ENCODE data around the gene ANKRD63. TPM values are rescaled to one million over a fixed set of nuclear protein-coding genes. Genes with fewer than 3 reads are reported as not detected.

The ANKRD63 gene
- total RNA-seq, 1 donor from 2014 or later: not detected

GRCh38 chr15:40314723-40315276 lies 31.9 kb upstream of the ANKRD63 start:
- no peak overlapping the region for H3K27ac ChIP-seq

GRCh38 chr15:40313531-40314398 lies 30.9 kb upstream of the ANKRD63 start:
- H2AFZ ChIP-seq (replicated peaks): no peak overlapping the region
- no peak overlapping the region for H3K9ac ChIP-seq
- peaks cover 30% of the 10 kb centered on the region for H3K27me3 ChIP-seq
- no peak overlapping the region for H3K4me3 ChIP-seq
- no peaks in the 10 kb centered on the region for H4K20me1 ChIP-seq (ENCODE audit: low read depth)
- H3K36me3 ChIP-seq: no peaks in the 10 kb centered on the region
- TF ChIP-seq EZH2phosphoT487 (IDR thresholded peaks at IDR 0.05) (no peak), EZH2 (IDR thresholded peaks at IDR 0.05) (no peak)
- TF ChIP-seq, protein P1, sequence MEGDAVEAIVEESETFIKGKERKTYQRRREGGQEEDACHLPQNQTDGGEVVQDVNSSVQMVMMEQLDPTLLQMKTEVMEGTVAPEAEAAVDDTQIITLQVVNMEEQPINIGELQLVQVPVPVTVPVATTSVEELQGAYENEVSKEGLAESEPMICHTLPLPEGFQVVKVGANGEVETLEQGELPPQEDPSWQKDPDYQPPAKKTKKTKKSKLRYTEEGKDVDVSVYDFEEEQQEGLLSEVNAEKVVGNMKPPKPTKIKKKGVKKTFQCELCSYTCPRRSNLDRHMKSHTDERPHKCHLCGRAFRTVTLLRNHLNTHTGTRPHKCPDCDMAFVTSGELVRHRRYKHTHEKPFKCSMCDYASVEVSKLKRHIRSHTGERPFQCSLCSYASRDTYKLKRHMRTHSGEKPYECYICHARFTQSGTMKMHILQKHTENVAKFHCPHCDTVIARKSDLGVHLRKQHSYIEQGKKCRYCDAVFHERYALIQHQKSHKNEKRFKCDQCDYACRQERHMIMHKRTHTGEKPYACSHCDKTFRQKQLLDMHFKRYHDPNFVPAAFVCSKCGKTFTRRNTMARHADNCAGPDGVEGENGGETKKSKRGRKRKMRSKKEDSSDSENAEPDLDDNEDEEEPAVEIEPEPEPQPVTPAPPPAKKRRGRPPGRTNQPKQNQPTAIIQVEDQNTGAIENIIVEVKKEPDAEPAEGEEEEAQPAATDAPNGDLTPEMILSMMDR (IDR thresholded peaks at IDR 0.05): no peak
- Mint-ChIP-seq H3K4me3 (no peak overlapping the region), H3K27me3 (ENCODE audit: insufficient read depth, low read depth) (peaks cover 22% of the 10 kb centered on the region), H3K36me3 (no peaks in the 10 kb centered on the region), H3K27ac (no peak overlapping the region), H3K4me1 (peaks cover 23% of the 10 kb centered on the region), H3K9me3 (no peaks in the 10 kb centered on the region)
- no peaks in the 10 kb centered on the region for H3K79me2 ChIP-seq (ENCODE audit: low read depth)
- H3F3A ChIP-seq (ENCODE audit: low read depth): no peaks in the 10 kb centered on the region
- no peak for DNase-seq (ENCODE audit: low spot score)
- H3K9me3 ChIP-seq (ENCODE audit: low read depth): no peaks in the 10 kb centered on the region
- H3K4me1 ChIP-seq: peaks cover 7% of the 10 kb centered on the region
- H3K4me2 ChIP-seq: no peak overlapping the region
- no peak overlapping the region for H3K27ac ChIP-seq

More at GRCh38 chr15:40314723-40315276, 31.9 kb upstream of the ANKRD63 start:
- H3K4me1 ChIP-seq: no peaks in the 10 kb centered on the region
- H3K4me3 ChIP-seq: no peak overlapping the region
- peaks cover 18% of the 10 kb centered on the region for H3K27me3 Mint-ChIP-seq (ENCODE audit: insufficient read depth, low read depth)
- H2AFZ ChIP-seq (replicated peaks): no peak overlapping the region
- H3K4me3 Mint-ChIP-seq: no peak overlapping the region
- no peaks in the 10 kb centered on the region for H4K20me1 ChIP-seq (ENCODE audit: low read depth)
- peaks cover 30% of the 10 kb centered on the region for H3K27me3 ChIP-seq
- TF ChIP-seq, protein P1 (IDR thresholded peaks at IDR 0.05): no peak
- TF ChIP-seq EZH2phosphoT487 (IDR thresholded peaks at IDR 0.05) (no peak), EZH2 (IDR thresholded peaks at IDR 0.05) (no peak)
- H3K9ac ChIP-seq: no peak overlapping the region
- H3K9me3 ChIP-seq (ENCODE audit: low read depth): no peaks in the 10 kb centered on the region
- no peaks in the 10 kb centered on the region for H3K79me2 ChIP-seq (ENCODE audit: low read depth)
- no peak for DNase-seq (ENCODE audit: low spot score)
- H3K4me2 ChIP-seq: no peak overlapping the region
- no peaks in the 10 kb centered on the region for H3K36me3 Mint-ChIP-seq
- no peaks in the 10 kb centered on the region for H3K9me3 Mint-ChIP-seq
- H3K36me3 ChIP-seq: no peaks in the 10 kb centered on the region
- no peaks in the 10 kb centered on the region for H3F3A ChIP-seq (ENCODE audit: low read depth)
- H3K4me1 Mint-ChIP-seq: peaks cover 13% of the 10 kb centered on the region
- no peak overlapping the region for H3K27ac Mint-ChIP-seq

- no peak for DNase-seq (ENCODE audit: low spot score)
- Histone ChIP-seq H3K79me2 (ENCODE audit: low read depth) (no peaks in the 10 kb centered on the region), H4K20me1 (ENCODE audit: low read depth) (no peaks in the 10 kb centered on the region), H3K4me2 (no peak overlapping the region), H3K36me3 (no peaks in the 10 kb centered on the region), H3K9ac (no peak overlapping the region), H3F3A (ENCODE audit: low read depth) (no peaks in the 10 kb centered on the region), H2AFZ (replicated peaks) (no peak overlapping the region), H3K9me3 (ENCODE audit: low read depth) (no peaks in the 10 kb centered on the region), H3K4me3 (no peak overlapping the region), H3K27me3 (peaks cover 30% of the 10 kb centered on the region), H3K4me1 (peaks cover 8% of the 10 kb centered on the region), H3K27ac (no peak overlapping the region)
- no peak overlapping the region for H3K4me3 Mint-ChIP-seq
- no peak overlapping the region for H3K27ac Mint-ChIP-seq
- TF ChIP-seq EZH2 (IDR thresholded peaks at IDR 0.05) (no peak), EZH2phosphoT487 (IDR thresholded peaks at IDR 0.05) (no peak)
- TF ChIP-seq, protein P1 (IDR thresholded peaks at IDR 0.05): no peak
- no peaks in the 10 kb centered on the region for H3K9me3 Mint-ChIP-seq
- H3K36me3 Mint-ChIP-seq: no peaks in the 10 kb centered on the region
- peaks cover 27% of the 10 kb centered on the region for H3K4me1 Mint-ChIP-seq
- peaks cover 22% of the 10 kb centered on the region for H3K27me3 Mint-ChIP-seq (ENCODE audit: insufficient read depth, low read depth)
These were observed 29.7 kb upstream of the ANKRD63 start for GRCh38 chr15:40312370-40313158.
